Measurements from ENCODE around the gene TNFRSF9.

TNFRSF9 gene

DNA sequence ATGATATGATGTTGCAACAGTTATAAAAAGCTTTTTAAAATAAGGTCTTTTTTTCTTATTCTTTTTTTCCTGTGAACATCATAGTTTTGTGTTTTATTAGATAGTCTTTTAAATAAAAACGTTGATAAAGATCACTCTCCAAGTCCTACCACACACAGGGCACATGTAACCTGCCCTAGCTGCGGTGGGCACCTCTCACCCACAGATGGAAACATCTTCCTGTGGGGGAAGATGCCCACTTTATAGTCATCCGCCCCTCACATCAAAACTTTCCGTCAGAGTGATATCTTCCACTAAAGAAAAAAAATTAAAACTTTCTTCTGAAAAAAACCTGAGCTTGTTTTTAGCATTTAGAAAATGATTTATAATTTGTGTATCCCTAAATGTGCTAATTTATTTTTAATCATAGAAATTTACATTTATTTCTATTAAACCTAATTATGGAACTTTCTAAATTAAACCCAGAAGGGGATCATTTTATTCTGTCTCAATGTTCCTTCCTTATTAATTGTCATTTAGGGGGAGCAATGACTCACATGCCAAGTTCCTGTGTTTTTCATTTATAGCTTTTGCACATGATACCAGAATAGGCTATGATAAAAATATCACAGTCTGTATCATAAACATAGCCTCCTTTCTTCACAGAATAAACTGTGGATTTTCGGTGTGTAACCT, 24.7 kb downstream of the TNFRSF9 start:
- peak; percentile 43 for DNase-seq

- no peak for DNase-seq
Measured at GRCh38 chr1:7912743-7913557, 27.7 kb downstream of the TNFRSF9 start.

GRCh38 chr1:7912145-7912544, 28.5 kb downstream of the TNFRSF9 start:
- no peak for DNase-seq

GRCh38 chr1:7905262-7905661, 35.4 kb downstream of the TNFRSF9 start:
- no peak for DNase-seq

GRCh38 chr1:7902478-7903085, 38.1 kb downstream of the TNFRSF9 start:
- DNase-seq = peak; percentile 63

DNA sequence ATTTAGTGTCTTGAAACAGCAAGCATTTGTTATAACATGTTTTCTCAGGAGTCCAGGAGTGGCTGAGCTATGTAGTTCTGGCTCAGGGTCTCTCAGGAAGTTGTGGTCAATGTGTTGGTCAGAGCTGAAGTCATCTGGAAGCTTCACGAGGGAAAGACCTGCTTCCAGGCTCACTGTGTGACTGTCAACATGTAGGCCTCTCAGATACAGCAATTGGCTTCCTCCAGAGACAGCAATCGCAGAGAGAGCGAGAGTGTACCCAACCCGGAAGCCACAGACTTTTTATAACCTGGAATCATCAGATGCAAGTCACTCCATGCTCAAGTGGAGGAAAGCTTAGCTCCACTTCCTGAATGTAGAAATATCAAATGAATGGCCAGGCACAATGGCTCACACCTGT, 40.9 kb downstream of the TNFRSF9 start:
- no peak for DNase-seq

DNA sequence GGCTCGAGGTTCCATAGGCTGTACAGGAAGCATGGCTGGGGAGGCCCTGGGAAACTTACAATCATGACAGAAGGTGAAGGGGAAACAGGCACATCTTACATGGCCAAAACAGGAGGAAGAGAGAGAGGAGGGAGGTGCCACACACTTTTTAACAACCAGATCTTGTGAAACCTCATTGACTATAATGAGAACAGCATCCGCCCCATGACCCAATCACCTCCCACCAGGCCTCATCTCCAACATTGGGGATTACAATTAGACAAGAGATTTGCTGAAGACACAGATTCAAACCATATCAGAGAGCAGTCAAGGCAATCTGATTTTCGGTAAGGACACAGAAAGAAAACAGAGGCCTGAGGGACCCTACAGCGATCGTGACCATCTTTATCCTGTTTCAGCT, 41.7 kb downstream of the TNFRSF9 start:
- DNase-seq = no peak

DNA sequence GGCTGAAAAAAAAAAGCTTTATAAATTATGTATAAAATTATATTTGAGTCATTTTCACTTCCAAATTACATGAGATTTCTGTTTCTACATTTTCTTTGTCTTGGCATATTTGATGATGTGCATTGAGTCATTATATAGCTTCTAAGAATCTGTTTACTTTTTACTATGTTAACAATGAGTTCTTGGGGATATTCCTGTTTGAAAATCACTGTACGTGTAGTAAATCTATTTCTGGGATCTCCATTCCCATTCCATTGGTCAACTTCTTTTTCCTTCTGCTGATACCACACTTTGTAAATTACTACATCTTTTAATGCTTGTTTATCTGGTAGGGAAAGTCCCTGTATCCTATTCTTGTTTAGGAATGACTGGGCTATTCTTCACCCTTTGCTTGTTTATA, 43.6 kb downstream of the TNFRSF9 start:
- DNase-seq = no peak

DNA sequence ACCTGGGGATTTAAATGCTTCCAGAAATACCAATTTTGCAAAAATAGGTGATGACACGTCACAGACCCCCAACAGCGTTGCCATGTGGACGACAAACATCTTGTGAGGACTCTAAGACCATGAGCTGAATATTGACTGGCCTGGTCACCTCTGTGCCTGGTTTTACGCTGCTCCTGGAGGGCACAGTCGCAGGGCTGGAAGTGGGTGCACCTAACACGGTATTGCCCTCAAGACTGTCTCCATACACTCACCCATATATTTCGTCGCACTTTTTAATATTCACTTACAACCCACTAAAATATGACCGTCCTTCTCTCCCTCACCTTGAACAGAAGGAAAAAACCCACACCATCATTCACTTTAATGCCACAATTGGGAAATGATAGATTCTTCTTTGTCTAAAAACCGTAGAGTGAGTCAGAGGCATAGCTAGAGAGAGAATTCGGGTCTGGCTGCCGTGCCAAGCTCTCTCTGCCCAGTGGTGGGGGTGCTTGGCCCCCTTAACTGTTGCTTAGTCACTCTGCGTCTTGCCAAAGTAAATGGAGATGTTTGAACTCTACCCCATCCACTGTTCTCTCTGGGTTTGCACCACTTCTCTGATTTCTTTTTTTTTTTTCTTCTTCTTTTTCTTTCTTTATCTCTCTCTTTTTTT, 47.0 kb downstream of the TNFRSF9 start:
- no peak for DNase-seq

GRCh38 chr1:7891804-7892203, 48.8 kb downstream of the TNFRSF9 start:
- DNase-seq = no peak

GRCh38 chr1:7890853-7891252, 49.8 kb downstream of the TNFRSF9 start:
- no peak for DNase-seq

- no peak for DNase-seq
Measured at GRCh38 chr1:7888248-7889081, 52.2 kb downstream of the TNFRSF9 start.

GRCh38 chr1:7886405-7886745, 54.3 kb downstream of the TNFRSF9 start:
- DNase-seq = no peak

DNA sequence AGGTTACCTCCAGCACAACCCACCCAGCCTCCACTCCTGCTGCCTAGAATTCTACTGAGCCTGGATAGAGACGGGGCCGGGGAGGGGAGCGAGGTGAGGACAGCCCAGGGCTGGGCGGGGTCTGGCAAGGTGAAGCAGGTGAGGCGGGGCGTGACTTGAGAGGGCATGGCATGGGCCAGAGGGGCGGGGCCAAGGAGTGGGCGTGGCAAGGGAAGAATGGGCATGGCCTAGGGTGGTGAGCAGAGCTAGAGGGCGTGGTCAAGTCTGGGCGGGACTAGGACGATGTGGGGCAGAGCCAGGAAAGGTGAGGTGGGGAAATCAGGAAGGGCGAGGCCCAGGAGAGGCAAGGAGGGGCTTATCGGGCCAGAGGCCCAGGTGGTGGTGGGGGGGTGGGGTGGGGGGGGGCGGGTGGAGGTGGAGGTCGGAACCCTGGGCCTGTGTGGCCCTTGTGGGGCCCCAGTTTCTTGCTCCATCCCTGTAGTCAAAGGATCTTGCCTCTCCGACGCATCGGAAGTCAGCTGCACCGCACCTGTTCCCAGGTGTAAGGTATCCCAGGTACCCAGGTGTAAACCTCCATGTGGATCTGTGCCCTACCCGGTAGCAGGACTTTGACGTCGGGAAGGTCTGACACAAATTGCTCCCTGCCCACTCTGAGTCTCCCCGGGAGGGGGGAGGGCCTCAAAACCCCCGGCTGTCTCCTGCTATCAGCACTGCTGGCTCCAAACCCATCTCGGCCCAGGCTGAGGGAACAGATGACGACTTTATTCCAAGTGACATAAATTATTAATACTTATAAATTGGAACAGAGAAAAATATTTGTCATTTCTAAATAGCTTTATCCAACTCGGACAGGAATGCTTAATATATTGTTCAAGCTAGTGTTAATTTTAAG, 54.9 kb downstream of the TNFRSF9 start:
- no peak for DNase-seq

DNA sequence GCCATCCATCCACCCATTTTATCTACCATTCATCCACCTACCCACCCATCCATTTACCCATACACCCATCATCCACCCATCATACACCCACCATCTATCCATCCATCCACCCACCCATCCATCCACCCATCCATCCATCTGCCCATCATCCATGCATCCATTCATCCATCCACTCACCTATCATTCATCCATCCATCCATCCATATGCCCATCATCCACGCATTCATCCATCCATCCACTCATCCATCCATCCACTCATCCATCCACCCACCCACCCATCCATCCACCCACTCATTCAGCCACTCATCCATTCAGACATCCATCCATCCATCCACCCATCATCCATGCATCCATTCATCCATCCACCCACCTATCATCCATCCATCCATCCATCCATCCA, 55.9 kb downstream of the TNFRSF9 start:
- no peak for DNase-seq

DNA sequence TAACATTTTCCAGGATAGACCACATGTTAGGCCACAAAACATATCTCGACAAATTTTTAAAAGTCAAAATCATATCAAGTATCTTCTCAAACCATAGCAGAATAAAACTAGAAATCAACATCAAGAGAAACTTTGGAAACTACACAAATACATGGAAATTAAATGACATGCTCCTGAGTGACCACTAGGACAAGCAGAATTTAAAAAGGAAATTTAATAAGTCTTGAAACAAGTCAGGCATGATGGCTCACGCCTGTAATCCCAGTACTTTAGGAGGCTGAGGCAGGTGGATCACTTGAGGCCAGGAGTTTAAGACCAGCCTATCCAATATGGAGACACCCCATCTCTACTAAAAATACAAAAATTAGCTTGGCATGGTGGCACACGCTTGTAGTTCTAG, 61.4 kb downstream of the TNFRSF9 start:
- DNase-seq = no peak

DNA sequence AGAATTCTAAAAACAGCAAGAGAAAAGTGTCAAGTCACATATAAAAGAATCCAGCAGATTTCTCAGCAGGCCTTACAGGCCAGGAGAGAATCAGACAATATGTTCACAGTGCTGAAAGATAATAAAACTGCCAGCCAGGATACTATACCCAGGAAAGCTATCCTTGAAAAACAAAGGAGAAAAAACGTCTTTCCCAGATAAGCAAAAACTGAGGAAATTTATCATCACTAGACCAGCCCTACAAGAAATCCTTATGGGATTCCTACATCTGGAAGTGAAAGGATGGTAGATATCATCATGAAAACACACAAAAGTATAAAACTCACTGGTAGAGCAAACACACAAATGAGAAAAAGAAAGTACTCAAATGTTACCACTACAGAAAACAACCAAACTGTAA, 62.6 kb downstream of the TNFRSF9 start:
- DNase-seq = no peak

DNA sequence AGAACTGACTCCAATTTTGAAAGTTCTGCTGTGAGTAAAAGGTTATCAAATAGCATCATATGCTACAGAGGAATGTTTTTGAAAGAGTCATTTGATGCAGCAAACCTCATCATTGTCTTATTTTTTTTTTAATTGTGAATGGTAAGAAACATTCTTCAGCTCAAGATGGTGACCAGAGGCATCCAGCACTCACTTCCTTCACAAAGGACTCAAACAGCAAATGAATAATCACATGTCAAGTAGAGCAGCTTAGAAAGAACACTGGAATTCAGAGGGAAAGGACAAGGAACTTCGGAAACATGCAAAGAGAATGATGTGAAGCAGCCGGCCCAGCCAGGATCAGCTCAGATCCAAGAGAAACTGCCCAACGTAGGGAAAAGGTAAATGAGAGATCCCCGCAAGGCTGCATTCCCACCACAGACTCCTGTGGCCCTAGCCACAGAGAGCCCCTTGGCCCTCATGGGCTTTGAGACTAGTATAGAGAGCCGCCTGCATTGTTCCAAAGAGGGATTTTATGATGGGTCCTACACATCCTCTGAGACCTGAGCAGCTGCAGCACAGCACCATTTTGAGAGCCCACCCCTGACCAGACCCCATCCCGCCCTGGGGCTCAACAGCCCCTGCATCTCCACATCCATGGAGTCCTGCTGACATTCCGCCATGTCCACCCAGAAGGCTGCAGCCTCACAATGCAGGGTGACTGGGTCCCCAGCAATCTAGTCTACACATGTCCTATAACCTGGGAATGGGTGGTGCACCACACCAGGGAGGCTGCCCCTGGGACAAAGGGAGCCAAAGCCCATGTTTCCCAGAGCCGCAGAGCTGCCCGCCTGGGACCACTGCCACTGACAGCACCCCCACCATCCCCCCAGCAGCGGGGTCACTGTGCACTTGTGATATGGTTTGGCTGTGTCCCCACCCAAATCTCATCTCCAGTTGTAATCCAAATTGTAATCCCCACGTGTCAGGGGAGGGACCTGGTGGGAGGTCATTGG, 66.5 kb downstream of the TNFRSF9 start:
- DNase-seq = no peak

- DNase-seq = no peak
Measured at GRCh38 chr1:7871136-7871535, 69.5 kb downstream of the TNFRSF9 start.

DNA sequence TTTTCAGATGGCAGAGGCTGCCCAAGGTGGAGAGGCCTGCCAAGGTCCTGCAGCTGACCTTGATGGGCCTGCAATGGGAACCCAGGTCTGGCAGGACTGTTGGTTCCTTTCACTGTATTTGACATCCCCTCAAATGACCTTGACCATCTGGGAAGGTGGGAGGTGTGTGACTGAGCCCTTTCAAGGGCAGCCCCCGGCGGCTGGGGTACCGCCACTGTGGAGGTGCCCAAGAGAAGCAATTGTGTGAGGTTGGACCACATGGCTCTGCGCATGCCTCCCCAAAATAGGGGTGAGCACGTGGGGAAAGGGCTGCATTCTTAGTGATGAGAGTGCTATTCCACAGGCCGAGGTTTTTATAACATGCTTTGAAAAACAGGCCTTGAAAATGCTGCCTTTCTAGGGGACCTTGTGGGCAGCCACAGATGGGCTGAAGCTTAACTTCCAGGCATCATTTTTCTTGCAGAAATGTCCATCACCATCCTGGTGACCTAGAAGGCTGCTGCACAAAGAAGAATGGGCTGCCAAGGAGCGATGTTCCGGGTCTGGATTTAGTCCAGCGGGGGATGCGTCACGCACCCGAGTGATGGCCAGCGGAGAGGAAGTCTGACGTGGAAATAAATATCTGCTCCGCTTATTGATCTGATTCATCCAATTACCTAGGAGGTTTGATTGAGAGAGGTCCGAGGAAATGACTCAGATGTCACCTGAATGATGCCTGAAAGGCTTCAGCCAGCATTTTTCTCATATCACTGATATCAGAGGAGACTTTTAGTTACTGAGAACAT, 71.3 kb downstream of the TNFRSF9 start:
- no peak for DNase-seq
